HG02759 (cell line): ENCODE results near the gene BABAM2.
A peak's percentile ranks its signal among the peaks of the same experiment; 100 is the strongest.

Experiments
- ATAC-seq: cut with Tn5 transposase; IDR thresholded peaks from one replicate; pipeline ENCODE4 v1.9.1; 2021; ENCODE audit warnings: mild to moderate bottlenecking, moderate library complexity; ENCODE audit not compliant: unreplicated experiment

The BABAM2 gene

DNA sequence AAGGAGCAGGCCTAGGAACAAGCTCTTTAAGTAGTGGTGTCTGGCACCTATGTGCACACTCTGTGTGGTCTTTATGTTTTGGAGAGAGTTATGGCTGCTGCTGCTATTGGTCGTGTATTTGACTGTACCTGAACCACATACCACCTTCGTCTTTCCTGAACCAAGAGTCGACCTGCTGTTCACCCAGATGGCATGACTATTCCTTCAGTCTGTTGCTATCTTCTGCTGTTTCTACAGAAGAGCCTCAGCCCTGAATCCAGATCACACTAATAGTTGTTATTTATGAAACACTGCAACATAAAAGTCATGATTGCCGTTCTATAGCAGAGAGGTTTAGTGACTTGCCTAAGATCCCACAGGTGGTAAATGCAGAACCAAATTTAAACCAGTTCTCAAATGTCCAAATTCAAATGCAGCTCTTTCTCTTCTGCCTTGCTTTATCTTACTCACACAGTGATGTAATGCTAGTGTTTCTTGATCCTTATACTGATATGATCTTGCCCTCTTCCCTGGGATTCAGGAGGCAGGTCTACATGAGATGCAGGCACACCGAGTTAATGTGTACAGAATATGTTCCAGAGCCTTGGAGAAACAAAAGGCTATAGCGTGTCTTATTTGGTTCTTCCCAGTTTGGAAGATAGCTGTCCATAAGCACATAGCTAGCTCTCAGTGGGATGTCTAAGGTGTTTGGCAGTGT, 380.1 kb downstream of the BABAM2 start:
- no peak for ATAC-seq

DNA sequence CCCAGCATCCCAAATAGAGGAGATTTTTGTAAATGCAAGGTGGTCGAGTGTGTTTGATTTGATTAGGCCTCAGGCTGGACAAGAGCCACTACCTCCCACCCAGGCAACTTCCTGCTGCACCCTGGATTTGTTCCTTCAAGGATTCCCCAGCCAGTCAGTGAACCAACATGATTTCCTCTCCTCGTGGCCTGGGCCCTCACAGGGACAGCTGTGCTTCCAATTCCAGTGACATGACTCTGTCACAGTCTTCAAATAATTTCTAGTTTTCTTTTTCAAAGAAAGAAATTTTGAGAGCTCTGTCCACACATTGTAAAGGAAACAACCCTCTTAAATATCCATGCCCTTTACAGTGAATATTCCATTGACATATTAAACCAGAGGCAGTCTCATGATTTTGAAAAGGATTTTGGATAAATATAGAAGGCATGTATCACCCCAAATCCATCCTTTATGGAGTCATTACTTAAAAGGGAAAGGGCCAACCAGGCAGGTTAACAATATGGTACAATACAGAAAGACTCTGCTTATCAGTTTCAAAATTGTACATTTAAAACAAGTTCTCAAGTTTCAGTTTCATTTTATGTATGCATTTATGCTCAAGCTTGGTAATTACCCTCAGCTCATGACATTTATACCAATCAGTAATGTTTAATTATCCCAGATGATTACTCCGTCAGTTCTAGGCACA, 380.8 kb downstream of the BABAM2 start:
- ATAC-seq, result no peak

DNA sequence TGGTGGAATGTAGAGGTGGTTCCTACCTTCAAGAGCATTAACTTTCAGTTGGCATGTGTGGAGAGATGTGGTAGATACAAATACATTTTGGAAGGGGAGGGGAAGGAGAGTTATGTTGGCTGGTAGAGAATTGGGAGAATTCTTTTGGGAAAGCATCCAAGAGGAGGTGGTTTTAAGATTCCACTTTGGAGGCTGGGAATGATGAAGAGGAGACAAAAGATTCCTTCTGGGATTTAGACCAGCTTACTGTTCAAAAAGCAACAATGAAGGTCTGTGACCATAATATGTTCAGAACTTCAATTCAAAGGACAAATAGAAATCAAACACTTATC, 381.4 kb downstream of the BABAM2 start:
- ATAC-seq, result no peak

DNA sequence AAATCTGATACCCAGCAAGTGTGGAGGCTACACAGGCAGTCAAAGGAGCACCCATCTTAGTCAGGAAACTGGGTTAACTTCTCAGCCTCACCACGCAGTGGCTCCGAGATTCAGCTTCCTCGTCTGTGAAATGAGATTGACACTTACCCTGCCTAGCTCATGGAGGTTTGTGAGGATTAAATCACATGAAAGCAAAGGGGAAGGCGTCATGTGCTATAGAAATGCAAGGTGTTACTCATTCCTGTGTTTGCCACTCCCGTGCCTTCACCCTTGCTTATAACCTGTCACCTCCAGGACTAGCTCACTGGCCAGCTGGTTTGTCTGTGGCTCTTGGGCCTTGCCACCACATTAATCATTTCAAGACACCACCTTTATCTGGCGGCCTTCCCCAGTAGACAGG, 383.2 kb downstream of the BABAM2 start:
- no peak for ATAC-seq

DNA sequence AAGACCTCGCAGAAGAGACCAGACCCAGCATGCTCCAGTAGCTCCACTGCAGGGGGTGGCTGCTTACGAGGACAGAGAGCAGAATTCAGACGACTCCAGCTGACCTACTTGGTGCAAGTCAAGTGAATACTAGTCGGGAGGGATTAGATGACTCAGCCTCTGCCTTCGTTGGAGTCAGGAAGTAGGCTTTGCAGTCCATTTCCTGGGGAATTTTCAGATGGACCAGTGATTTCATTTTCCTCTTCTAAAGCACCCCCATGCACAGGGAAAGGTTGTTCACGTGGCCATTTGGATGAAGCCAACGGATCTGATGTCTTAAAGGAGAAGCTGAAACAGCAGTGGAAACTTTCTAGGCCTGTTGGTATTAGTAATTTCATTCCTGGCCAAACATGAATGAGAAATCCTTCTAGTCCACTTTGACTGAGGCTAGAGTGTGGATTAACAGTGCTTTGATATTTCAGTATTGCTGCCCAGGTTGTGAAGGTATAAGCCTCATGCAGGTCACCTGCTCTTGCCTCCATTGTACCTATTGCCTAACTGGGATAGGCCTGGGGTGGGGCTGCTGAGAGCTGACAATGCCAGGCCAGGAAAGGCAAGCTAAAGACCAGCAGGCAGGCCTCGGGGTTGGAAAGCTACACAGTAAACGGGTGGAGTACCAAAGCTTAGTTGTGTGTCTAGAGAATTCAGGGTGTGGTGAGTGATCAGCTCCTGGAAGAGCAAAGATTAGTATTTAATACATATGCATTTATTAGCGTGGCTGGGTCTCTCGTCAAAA, 384.6 kb downstream of the BABAM2 start:
- ATAC-seq, result peak; percentile 35

DNA sequence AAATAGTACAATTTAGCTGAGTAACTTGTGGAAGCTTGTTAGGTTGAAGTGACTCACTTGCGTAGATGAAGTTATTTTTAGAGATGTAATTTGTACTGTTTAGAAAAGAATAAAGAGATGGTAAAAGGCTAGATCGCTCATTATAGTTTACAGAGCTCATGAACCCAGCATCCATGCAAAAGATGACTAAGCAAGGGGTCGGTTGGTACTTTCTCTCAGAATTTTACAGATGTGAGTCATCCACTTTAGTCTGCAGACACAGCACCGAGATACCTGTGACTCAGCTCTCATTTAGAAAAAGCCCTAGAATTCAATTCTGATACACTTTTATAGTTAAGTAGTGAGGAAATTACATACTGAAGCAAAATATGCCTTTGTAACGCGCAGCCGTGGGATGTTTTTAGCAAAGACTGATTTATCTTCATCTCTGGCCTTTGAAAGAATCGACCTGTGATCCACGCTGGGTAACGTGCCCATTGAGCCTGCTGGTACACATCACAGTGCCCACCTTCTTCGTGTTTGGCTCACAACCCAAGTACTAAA, 385.6 kb downstream of the BABAM2 start:
- peak; percentile 69 for ATAC-seq

DNA sequence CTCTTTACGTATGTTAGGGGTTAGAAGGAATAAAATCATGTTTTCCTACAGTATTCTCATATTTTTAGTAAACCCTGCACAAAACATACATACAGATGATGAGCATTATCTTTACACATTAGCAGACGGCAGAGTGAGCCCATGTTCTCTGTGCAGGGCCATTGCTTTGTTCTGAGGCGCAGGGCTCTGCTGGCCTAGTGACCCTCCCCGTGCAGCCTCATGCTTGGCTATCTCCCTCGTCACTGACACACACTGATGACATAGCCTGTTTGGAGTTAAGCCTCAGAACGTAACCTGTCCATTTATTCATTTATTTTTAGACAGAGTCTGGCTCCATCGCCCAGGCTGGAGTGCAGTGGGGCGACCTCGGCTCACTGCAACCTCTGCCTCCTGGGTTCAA, 386.3 kb downstream of the BABAM2 start:
- no peak for ATAC-seq

DNA sequence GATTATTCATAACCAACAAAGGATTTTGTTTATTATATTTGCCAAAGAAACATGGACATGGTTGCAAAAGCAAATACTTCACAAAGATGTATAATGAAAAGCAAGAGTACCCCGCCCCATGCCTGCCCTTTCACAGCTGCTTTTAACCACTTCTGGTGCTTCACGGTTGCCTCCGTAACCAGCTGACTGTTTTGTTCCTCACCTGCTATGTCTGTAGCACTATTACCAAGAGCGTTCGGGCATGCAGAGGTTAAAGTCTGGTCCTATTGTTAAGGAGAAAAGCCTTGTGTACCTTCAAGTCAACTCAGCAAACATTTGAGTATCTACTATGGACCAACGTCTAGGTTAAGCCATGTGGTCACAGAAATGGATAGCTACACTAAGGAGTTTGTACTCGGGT, 386.9 kb downstream of the BABAM2 start:
- no peak for ATAC-seq

DNA sequence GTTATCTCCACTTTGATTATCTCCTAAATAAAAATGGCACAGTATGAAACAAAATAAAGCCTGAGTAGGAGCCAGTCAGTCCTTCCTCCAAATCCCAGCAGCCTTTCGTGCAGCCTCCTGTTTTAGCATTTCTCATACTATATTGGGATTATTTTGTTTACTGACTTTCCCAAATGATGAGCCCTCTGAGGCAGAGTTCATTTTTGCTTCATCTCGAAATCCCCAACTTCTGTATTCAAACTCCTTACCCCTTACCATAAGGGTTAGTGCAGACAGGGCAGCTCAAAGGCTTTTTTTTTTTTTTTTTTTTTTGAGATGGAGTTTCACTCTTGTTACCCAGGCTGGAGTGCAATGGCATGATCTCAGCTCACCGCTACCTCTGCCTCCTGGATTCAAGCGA, 388.8 kb downstream of the BABAM2 start:
- no peak for ATAC-seq

DNA sequence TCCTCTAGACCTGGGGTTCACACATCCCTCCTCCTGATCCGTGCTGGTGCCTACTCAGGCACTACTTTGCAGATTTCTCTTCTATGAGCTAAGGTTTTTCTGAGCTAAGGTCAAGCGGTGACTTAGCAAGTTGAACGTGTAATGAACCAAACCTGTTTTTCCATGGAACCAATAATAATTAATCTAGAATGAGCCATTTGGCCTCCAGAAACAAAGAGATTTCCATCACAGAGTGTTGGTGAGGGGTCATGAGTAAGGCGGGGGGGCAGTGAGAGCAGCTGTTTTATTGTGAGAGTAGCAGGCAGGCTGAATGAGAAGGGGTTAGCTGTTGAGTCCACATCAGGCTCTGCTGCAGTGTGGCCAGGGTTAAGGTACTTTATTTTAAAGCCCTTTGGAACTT, 390.1 kb downstream of the BABAM2 start:
- no peak for ATAC-seq

DNA sequence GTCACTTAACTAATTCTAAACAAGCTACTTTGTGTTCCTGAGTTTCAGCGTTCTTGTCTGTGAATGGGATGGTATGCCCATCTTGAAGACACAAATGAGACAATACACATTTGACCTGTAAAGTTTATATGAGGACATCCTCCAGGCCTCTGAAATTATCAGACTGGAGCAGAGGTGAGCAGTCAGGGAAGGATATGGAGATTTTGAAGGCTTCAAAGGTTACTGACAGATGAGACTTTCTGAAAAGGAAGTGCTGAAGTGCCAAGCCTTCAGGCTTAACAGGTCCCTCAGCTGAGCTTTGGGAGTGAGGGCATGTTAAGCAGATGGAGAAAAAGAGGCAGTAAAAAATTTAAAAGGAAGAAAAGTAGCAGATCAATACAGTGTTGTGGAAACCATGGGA, 391.2 kb downstream of the BABAM2 start:
- no peak for ATAC-seq

DNA sequence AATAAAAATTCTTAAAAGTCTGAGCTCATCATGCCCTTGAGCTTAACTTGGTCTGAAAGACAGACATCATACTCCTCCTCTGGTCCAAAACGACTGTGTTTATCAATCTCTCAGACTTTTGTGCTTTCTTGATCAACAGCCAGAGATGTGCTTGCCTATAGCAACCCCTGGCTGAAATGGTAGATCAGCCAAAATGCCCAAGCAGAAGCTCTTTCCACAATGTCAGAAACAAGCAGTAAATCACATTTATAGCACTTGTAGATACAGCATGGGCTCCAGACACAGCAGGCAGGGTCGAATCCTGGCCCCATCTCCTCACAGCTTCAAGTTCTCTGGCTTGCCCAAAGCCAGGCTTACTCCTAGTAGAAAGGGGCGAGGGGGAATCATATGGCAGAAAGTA, 391.7 kb downstream of the BABAM2 start:
- no peak for ATAC-seq

DNA sequence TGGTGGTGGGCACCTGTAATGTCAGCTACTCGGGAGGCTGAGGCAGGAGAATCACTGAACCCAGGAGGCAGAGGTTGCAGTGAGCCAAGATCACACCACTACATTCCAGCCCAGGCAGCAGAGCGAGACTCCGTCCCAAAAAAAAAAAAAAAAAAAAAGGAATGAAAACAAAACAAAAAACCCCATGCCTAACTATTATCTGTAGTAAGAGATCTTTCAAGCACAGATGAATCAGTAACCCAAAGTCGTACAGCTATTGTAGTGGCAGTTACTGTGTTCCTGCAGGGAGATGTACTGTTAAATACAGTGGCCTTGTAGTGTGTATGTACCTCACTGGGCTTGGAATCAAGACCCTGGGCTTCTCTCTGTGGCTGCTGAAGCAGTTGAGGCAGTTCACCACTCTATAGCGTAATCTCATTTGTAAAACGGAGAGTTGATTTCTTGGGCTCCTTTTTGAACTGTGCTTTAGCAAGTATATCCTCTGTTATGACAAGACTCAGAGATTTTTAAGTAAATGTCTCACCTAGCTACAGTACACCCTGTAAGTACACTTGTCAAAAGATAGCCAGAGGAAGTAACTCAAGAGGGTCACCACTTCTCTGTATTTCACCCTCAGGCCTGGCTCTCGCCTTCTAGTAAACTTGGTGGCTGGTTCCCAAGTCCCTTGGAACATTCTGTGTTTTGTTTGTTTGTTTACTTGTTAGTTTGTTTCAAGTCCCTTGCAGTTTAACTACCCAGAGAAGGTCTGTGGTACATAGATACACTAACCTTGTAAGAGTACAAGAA, 392.5 kb downstream of the BABAM2 start:
- ATAC-seq, result no peak

DNA sequence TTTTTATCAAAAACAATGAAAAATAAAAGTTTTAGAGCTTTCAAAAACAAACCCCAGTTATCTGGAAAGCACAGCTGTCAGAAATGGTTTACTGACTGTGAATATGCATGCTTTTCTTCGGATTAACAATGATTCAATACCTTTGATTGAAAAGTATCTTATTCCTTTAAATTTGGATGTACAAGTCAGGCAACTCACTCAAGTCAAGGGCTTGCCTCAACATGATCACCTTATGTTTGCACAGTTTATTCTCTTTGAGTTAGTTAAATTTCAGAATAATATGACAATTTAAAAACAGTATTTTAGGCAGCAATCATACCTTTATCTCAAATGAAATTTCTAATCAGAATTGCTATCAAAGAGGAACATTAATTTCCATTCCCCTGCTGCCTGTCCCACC, 393.3 kb downstream of the BABAM2 start:
- ATAC-seq, result no peak

DNA sequence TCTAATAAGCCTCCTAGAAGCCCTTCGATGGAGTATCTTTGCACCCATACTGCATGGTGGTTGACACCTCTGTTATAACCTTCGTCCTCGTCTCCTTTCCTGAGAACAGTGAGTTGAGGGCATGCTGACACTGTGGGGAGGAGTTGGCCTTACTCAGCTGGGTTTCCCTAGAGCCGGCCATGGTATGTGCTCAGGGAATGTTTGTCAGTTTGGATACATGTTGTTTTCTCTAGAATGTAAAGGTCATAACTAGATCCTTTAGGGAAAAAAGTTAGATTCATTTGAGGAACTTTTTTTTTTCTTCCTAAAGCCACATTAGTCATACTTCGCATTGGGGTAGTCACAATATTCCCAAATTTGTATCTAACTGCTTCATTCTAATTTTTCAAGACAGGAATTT, 396.1 kb downstream of the BABAM2 start:
- ATAC-seq, result no peak

DNA sequence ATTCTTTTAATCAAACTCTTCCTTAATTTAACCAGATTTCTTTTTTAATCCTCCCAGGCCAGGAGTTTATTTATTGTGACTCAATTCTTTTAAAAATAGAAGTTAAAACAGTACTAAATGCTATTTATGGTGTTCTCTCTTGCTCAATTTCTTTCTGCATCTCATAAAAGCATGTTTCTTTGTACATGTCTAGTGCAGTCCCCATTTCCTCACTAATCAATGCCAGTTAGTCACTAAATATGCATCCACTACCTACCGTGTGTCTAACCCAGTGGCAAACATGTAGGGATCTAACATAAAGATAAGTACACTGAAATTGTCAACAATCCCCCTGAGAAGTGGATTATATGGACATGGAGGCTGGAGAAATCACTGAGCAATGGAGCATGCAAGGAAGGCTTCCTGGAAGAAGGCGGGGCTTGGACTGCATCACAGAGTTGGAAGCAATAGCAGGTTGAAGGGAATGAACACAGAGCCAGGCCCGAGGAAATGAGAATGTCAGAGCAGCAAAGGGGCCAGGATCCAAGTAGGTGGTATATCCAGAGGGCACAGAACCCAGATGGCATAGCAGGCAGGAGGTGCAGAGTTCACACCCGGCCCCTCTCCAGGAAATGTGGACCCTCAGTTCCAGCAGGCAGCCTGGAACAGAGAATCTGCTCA, 396.9 kb downstream of the BABAM2 start:
- no peak for ATAC-seq

DNA sequence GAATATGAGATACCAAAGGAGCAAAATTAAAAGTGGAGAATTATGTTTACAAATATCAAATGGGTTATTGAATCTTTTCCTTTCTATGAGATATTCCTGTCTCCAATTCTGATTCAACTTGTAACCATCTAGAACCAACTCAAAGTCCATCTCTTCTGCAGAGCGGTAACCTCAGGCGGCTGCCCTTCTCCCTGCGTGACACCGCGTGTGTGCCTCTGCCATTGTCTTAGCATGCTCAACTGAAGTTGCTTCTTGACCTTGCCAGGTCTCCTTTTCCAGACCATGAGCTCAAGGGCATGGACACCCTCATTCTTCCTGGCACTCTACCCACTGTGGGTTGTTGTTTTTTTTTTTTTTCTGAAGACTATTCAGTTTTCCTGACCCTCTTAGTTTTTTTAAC, 398.1 kb downstream of the BABAM2 start:
- ATAC-seq, result no peak

DNA sequence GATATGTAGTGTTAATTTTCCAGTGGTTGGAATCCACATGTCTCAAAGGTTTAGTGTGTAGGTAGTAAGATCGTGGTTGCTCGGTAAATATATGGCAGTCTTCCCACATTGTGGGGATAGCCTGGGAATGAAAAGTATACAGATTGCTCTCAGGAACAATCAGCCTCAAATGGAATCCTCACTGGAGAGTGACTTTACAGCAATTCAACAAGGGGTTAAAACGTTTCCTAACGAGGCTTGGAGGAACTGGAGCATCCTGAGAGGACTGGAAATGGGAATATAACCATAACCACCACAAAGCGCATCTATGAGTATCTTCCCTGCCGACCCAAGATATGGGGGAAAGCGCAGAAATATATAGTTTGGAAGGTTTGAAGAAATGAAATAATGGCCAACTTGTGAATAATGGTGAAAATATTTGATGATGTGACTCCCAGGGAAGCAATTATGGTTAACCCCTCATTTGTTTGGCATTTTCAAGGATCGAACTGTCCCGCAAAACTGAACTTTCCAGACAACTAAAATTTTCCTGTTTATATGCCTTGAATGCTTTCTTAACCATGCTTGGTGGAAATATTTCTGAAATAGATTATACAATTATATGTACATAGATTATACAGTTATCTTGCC, 401.4 kb downstream of the BABAM2 start:
- ATAC-seq, result no peak

DNA sequence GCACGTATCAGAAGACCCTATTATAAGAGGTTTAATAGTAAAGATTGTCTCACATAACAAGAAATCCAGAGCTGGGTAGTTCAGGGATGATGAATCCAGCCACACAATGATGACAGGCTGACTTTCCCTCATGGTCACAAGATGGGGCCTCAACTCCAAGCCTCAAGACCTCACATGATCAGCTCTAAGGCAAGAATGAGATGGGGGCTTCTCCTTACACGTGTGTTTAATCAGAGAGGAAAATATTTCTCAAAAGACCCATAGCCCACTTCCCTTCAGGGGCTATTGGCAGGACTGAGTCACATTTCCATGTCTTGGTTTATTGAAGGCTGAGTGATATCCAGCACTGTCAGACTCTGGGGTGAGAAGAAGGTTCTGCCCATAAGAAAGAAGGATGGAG, 402.0 kb downstream of the BABAM2 start:
- no peak for ATAC-seq

DNA sequence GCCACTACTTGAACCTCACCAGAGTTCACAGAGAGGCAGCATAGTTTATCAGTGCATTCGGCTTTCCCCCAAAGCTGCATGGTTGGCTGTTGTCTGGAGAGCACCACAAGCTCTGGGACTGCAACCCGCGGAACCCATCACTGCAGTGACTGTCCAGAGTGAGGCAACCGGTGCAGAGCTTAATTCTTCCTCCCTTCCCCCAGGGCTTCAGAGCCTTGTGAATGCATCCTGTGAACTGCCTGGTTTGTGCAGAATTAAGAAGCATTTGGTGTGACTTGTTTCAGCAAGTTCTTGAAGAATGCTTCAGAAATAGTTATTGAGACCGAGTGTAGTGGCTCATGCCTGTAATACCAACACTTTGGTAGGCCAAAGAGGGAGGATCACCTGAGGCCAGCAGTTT, 402.9 kb downstream of the BABAM2 start:
- ATAC-seq, result no peak
